Measurements from ENCODE around the gene CDH12. TPM values are rescaled to one million over a fixed set of nuclear protein-coding genes. Genes with fewer than 3 reads are reported as not detected.

CDH12 gene
- total and polyA plus RNA-seq, 2 donors (not counting 3 experiments of a cell fraction or from before 2014, with no cell fraction given) = 0.03 TPM; not detected in 1

GRCh38 chr5:22889720-22890119 is 36.6 kb upstream of the CDH12 start:
- dilution Hi-C loops (cut with MboI; ENCODE audit: extremely low pct_ligation_motif_present, low sequenced_read_pairs) = no loop called here
- no TSS peak for BruUV-seq (replicated peaks)
- no peak for FAIRE-seq

More at GRCh38 chr5:22889720-22890119, 36.6 kb upstream of the CDH12 start:
- TF ChIP-seq MAX (IDR thresholded peaks at IDR 0.05; ENCODE audit: insufficient read depth, insufficient read length) (no peak), POLR2A (IDR thresholded peaks at IDR 0.05; ENCODE audit: low read depth, low read length) (no peak), CTCF (IDR thresholded peaks at IDR 0.05; ENCODE audit: extremely low read depth in 1 of 2, insufficient read depth in 1 of 2, low read depth in 1 of 2, low read length in 2 of 2) (no peak), FOS (IDR thresholded peaks at IDR 0.05; ENCODE audit: borderline replicate concordance, insufficient read depth, low read length) (no peak), EZH2 (IDR thresholded peaks at IDR 0.05; ENCODE audit: borderline replicate concordance, low read depth, low read length, severe bottlenecking) (no peak), GATA2 (IDR thresholded peaks at IDR 0.05; ENCODE audit: insufficient read depth, insufficient read length, low read depth, low read length) (no peak)
- H3K27me3 ChIP-seq (ENCODE audit: control insufficient read depth in 2 of 2, insufficient read depth in 2 of 2, low read length in 2 of 2) = no peaks in the 10 kb centered on the region
- POLR2A ChIA-PET = no interaction called here
- no peaks in the 10 kb centered on the region for H3K4me1 ChIP-seq (ENCODE audit: control insufficient read depth, extremely low read depth, insufficient read depth, low read length)
- H3K9ac ChIP-seq (replicated peaks; ENCODE audit: extremely low read depth, insufficient read depth, low read length) = no peak overlapping the region
- intact Hi-C loops (cut with micrococcal nuclease) = no loop called here
- H3K27ac ChIP-seq (ENCODE audit: insufficient read depth, low read depth, low read length) = no peak overlapping the region
- no peaks in the 10 kb centered on the region for H3K36me3 ChIP-seq (ENCODE audit: control insufficient read depth in 2 of 2, extremely low read depth in 1 of 2, insufficient read depth in 2 of 2, low read length in 2 of 2)
- no peak overlapping the region for H2AFZ ChIP-seq (ENCODE audit: low read depth, low read length)
- H3K4me2 ChIP-seq (ENCODE audit: insufficient read depth, low read length) = no peak overlapping the region
- H3K9me3 ChIP-seq (replicated peaks; ENCODE audit: control insufficient read depth, insufficient read depth, low read length) = no peaks in the 10 kb centered on the region
- H3K79me2 ChIP-seq (ENCODE audit: control insufficient read depth, insufficient read depth, low read length) = no peaks in the 10 kb centered on the region
- no peaks in the 10 kb centered on the region for H3K9me1 ChIP-seq (replicated peaks; ENCODE audit: control insufficient read depth, extremely low read depth, insufficient read depth, low read length)
- no peak for DNase-seq (ENCODE audit: low read depth, low spot score)
- CTCF ChIA-PET = no interaction called here
- H4K20me1 ChIP-seq (replicated peaks; ENCODE audit: control insufficient read depth, extremely low read depth, insufficient read depth, low read length) = no peaks in the 10 kb centered on the region
- H3K4me3 ChIP-seq (replicated peaks in 1 of 3; ENCODE audit: insufficient read depth in 1 of 3, low read depth in 1 of 3, low read length in 3 of 3) = no peak overlapping the region

All from endothelial cell of umbilical vein (primary cell).